CD4-positive, alpha-beta T cell treated with Interleukin-15 for 1 hour (primary cell): ENCODE results near the gene RDH13.
"Not testable (repeated sequence)": the region's sequence is repeated elsewhere in the genome, so short reads cannot be mapped to it uniquely, and the experiment has no call there.

ENCODE experiments used
- DNase-seq: peaks from one replicate; pipeline ENCODE4 v3.0.0-alpha.2; 2020

The RDH13 gene

GRCh38 chr19:55075371-55075998 is 12.5 kb upstream of the RDH13 start, which contains the start of gene EPS8L1:
TSS of gene EPS8L1 (plus strand) at chr19:55075869. CDS start at chr19:55076445, 576 bp downstream.
- DNase-seq, result no peak

- no peak for DNase-seq
Measured at GRCh38 chr19:55071913-55072312, 9.0 kb upstream of the RDH13 start.

- DNase-seq, result no peak
Measured at GRCh38 chr19:55071129-55071502, 8.2 kb upstream of the RDH13 start.

GRCh38 chr19:55070466-55071128 is 7.6 kb upstream of the RDH13 start:
- no peak for DNase-seq

GRCh38 chr19:55069865-55070197 is 6.9 kb upstream of the RDH13 start:
- DNase-seq, result no peak

- DNase-seq, result no peak
Measured at GRCh38 chr19:55068950-55069864, 6.3 kb upstream of the RDH13 start.

GRCh38 chr19:55067869-55068268 is 4.9 kb upstream of the RDH13 start:
- DNase-seq, result no peak

GRCh38 chr19:55066107-55066709 is 3.3 kb upstream of the RDH13 start:
- no peak for DNase-seq

- not testable (repeated sequence) for DNase-seq
Measured at GRCh38 chr19:55065516-55065915, 2.6 kb upstream of the RDH13 start.

- no peak for DNase-seq
Measured at GRCh38 chr19:55063492-55063843, 520 bp upstream of the RDH13 start.

- not testable (repeated sequence) for DNase-seq
Measured at GRCh38 chr19:55060287-55060686, 2.7 kb downstream of the RDH13 start.

- no peak for DNase-seq
Measured at GRCh38 chr19:55058781-55059610, 4.0 kb downstream of the RDH13 start.

GRCh38 chr19:55056827-55057226 is 6.1 kb downstream of the RDH13 start:
- no peak for DNase-seq

- no peak for DNase-seq
Measured at GRCh38 chr19:55053735-55054134, 9.2 kb downstream of the RDH13 start.

- no peak for DNase-seq
Measured at GRCh38 chr19:55050749-55051532, 12.0 kb downstream of the RDH13 start.

- no peak for DNase-seq
Measured at GRCh38 chr19:55048446-55048845, 14.5 kb downstream of the RDH13 start.

GRCh38 chr19:55047951-55048350 is 15.0 kb downstream of the RDH13 start:
- DNase-seq, result no peak

- no peak for DNase-seq
Measured at GRCh38 chr19:55046975-55047622, 15.8 kb downstream of the RDH13 start.

- no peak for DNase-seq
Measured at GRCh38 chr19:55044771-55045716, 17.9 kb downstream of the RDH13 start.

GRCh38 chr19:55044286-55044685 is 18.7 kb downstream of the RDH13 start:
- no peak for DNase-seq
